Left lung (tissue), 10 donors: Measurements from ENCODE around the gene HERC4. TPM values are rescaled to one million over a fixed set of nuclear protein-coding genes. Genes with fewer than 3 reads are reported as not detected.
"Not testable (repeated sequence)": the region's sequence is repeated elsewhere in the genome, so short reads cannot be mapped to it uniquely, and the experiment has no call there.

ENCODE experiments used
- ATAC-seq: fragments of 200-7000 bp; cut with Tn5 transposase; one replicate; pipeline ENCODE4 v1.9.1; 2020; ENCODE audit warnings: moderate library complexity
- DNase-seq, 4 donors: peaks; one replicate each; pipeline ENCODE4 v3.0.0-alpha.2; 2013 to 2020
- H3K27ac ChIP-seq, 2 donors: fragments of 200-600 bp; sonication (generic) in 1 of 2; one replicate each; pipeline versions ENCODE4 v1.5.0 to v1.8.0; 2020 to 2021
- H3K27me3 ChIP-seq, 2 donors: fragments of 200-600 bp; sonication (generic) in 1 of 2; one replicate each; pipeline versions ENCODE4 v1.5.0 to v1.8.0; 2020 to 2021
- H3K36me3 ChIP-seq, 2 donors: fragments of 200-600 bp; sonication (generic) in 1 of 2; one replicate each; pipeline versions ENCODE4 v1.5.0 to v1.8.0; 2020 to 2021
- H3K4me1 ChIP-seq, 2 donors: fragments of 200-600 bp; one replicate each; pipeline ENCODE4 v1.8.0; 2021
- H3K4me3 ChIP-seq, 2 donors: fragments of 200-600 bp; sonication (generic) in 1 of 2; one replicate each; pipeline versions ENCODE4 v1.5.0 to v1.8.0; 2020 to 2021; ENCODE audit warnings: mild to moderate bottlenecking in 1 of 2
- H3K9me3 ChIP-seq, 2 donors: fragments of 200-600 bp; sonication (generic) in 1 of 2; one replicate each; pipeline versions ENCODE4 v1.5.0 to v1.8.0; 2020 to 2021
- CTCF ChIP-seq, 2 donors: fragments of 200-600 bp; sonication (generic) in 1 of 2; IDR thresholded peaks; one replicate each; pipeline versions ENCODE4 v1.5.0 to v1.8.0; 2021; ENCODE audit warnings: antibody characterized with exemption in 2 of 2
- intact Hi-C, 2 donors: fragments of 100-400 bp; cut with DNase I; formaldehyde crosslinking; loops; one replicate each; pipeline versions ENCODE4 v1.11.2 to v1.14.2; 2022
- polyA plus RNA-seq, 6 donors: library from polyadenylated mRNA; unstranded; fragments of 120-200 nt; gene quantifications; one replicate each; pipeline ENCODE4 v1.2.1, GENCODE V29; 2013; ENCODE audit not compliant: insufficient read length in 6 of 6
- total RNA-seq, 2 donors: library from RNA; stranded (reverse); fragmentation: NEBNext Ultra II Directional; extraction: Animal tissue kit (Norgen Biotek cat#: 25700); gene quantifications; one replicate each; pipeline ENCODE4 v1.2.1, GENCODE V29; 2021
- donor health status: DM: no; HTN: yes; CAD: no.
- donor health status: DM: no; HTN: no; CAD: no.

The HERC4 gene
- total and polyA plus RNA-seq, 8 donors = 51.5 to 65.7 (median 61.1) TPM

- Histone ChIP-seq H3K9me3 (no peaks in the 10 kb centered on the region), H3K27me3 (no peaks in the 10 kb centered on the region), H3K4me1 (no peaks in the 10 kb centered on the region), H3K36me3 (no peaks in the 10 kb centered on the region), H3K27ac (no peak overlapping the region), H3K4me3 (no peak overlapping the region)
- intact Hi-C loops = loop anchor here in 1 of 2 donors (10.0 kb wide), 1 partner anchor 73 kb away; no protein-coding TSS in a partner anchor
- TF ChIP-seq CTCF (IDR thresholded peaks at IDR 0.05) = no peak
- DNase-seq (no peak), ATAC-seq (no peak)
Measured at GRCh38 chr10:68081916-68082315, 6.8 kb upstream of the HERC4 start.

GRCh38 chr10:68080853-68081431 lies 5.9 kb upstream of the HERC4 start:
- no peak for ATAC-seq
- Histone ChIP-seq H3K27ac (no peak overlapping the region), H3K27me3 (no peaks in the 10 kb centered on the region), H3K4me1 (no peaks in the 10 kb centered on the region), H3K9me3 (no peaks in the 10 kb centered on the region), H3K4me3 (no peak overlapping the region), H3K36me3 (no peaks in the 10 kb centered on the region)
- DNase-seq = no peak
- no peak for TF ChIP-seq CTCF (IDR thresholded peaks at IDR 0.05)
- intact Hi-C loops = loop anchor here in 1 of 2 donors (10.0 kb wide), 1 partner anchor 74 kb away; no protein-coding TSS in a partner anchor

DNA sequence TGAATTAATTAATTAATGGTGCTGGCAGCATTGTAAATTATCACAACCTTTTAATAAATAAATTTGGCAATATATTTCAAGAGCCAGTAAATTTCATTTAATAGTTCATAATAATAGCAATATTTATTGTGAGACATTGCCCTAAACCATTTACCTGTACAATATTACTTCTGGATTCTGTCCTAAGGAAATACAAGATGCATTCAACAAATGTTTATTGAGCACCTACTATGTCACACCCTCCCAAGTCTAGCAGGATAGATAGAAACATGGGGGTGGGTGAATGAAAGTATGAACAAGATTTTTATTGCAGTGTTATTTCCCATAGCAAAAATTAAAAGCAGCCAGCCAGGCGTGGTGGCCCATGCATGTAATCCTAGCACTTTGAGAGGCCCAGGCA lies 4.4 kb upstream of the HERC4 start:
- no peaks in the 10 kb centered on the region for H3K9me3 ChIP-seq
- ATAC-seq = no peak
- H3K27ac ChIP-seq = no peak overlapping the region
- DNase-seq = no peak
- no peaks in the 10 kb centered on the region for H3K4me1 ChIP-seq
- no peaks in the 10 kb centered on the region for H3K27me3 ChIP-seq
- intact Hi-C loops = no loop called here
- no peak overlapping the region for H3K4me3 ChIP-seq
- no peak for TF ChIP-seq CTCF (IDR thresholded peaks at IDR 0.05)
- no peaks in the 10 kb centered on the region for H3K36me3 ChIP-seq

DNA sequence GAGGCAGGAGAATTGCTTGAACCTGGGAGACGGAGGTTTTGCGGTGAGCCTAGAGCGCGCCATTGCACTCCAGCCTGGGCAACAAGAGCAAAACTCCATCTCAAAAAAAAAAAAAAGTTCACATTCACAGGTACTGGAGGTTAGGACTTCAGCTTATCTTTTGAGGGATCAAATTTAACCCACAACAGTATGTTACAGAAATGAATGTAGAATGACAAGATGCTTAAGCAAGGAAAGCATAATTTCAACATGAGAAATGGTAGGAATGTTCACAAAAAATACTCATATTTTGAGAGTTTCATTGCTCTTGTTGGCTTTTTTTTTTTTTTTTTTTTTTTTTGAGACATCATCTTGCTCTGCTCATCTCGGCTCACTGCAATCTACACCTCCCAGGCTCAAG lies 1.9 kb upstream of the HERC4 start:
- peaks cover 11 to 19% of the 10 kb centered on the region in 2 donors for H3K4me1 ChIP-seq
- DNase-seq (no peak), ATAC-seq (no peak)
- H3K9me3 ChIP-seq = no peaks in the 10 kb centered on the region
- no peaks in the 10 kb centered on the region for H3K36me3 ChIP-seq
- intact Hi-C loops = no loop called here
- H3K27ac ChIP-seq = no peak overlapping the region
- H3K27me3 ChIP-seq = no peaks in the 10 kb centered on the region
- TF ChIP-seq CTCF (IDR thresholded peaks at IDR 0.05) = no peak
- no peak overlapping the region for H3K4me3 ChIP-seq

- DNase-seq, H3K36me3 ChIP-seq, intact Hi-C loops, H3K9me3 ChIP-seq, H3K27ac ChIP-seq, H3K4me3 ChIP-seq, H3K27me3 ChIP-seq, ATAC-seq: not testable (repeated sequence)
- peaks cover 19 to 29% of the 10 kb centered on the region in 2 donors for H3K4me1 ChIP-seq
Measured at GRCh38 chr10:68076081-68076480, 998 bp upstream of the HERC4 start.

DNA sequence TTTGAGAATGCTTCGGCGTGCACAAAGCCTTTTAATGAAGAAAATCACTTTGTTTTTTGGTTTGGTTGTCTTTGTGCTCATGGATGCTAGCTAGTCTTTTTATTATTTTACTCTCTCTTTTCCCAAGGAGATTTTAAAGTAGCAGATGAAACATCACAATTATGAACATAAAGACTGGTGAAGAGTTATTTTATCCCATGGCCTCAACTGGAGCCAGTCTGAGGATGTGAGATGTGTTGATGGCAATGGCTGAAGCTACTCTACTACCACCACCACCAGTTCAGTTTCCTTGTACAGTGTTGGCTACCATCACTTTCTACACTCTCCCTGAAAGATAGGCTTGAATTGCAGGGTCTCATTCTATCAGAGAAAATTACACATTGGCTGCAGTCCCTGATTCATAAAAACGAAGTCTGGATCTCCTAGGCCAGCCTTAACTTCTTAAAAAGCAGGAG lies 494 bp upstream of the HERC4 start:
- intact Hi-C loops = no loop called here
- no peak for DNase-seq
- peak overlapping the region in 1 of 2 donors; percentile 96 for H3K4me3 ChIP-seq
- H3K27ac ChIP-seq = peak overlapping the region; percentile 61 to 97
- no peaks in the 10 kb centered on the region for H3K27me3 ChIP-seq
- ATAC-seq = no peak
- TF ChIP-seq CTCF (IDR thresholded peaks at IDR 0.05) = no peak
- H3K9me3 ChIP-seq = no peaks in the 10 kb centered on the region
- H3K4me1 ChIP-seq = peaks cover 19 to 31% of the 10 kb centered on the region in 2 donors
- H3K36me3 ChIP-seq = no peaks in the 10 kb centered on the region
